Erythroblast (primary cell): ENCODE results near the gene ZFR.

Experiments
- GATA1 ChIP-seq: IDR thresholded peaks from 2 replicates; pipeline ENCODE4 v1.6.1; 2011; ENCODE audit warnings: low read depth, mild to moderate bottlenecking, control low read depth, low read length, moderate library complexity
- POLR2A ChIP-seq: IDR thresholded peaks from 2 replicates; pipeline ENCODE4 v1.6.1; 2011; ENCODE audit warnings: mild to moderate bottlenecking, low read length

DNA sequence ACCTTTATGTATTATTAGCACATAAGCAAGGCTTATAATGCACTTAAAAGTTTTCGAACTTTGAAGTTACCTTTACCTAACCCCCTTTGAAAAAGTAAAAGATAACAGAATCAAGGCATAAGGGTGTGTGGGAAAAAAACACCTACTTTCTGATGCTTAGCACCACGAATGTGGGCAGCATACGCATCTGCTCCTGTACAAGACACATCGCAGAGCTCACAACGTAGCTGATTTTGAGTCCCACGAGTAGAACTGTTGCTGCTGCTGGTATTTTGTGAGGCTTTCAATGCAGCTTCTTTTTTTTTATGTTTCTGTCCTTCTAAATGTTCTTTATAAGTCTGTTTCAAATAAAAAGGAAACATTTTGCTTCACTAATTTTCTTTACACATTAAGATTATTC, 40.8 kb downstream of the ZFR start:
- TF ChIP-seq POLR2A: no peak
- no peak for TF ChIP-seq GATA1
